Activated CD8-positive, alpha-beta T cell treated with anti-CD3 and anti-CD28 coated beads for 36 hours (primary cell): ENCODE results near the gene UGT1A3. TPM values are rescaled to one million over a fixed set of nuclear protein-coding genes. Genes with fewer than 3 reads are reported as not detected.

Source experiments
- ATAC-seq: fragments of 200-7000 bp; cut with Tn5 transposase; one replicate; pipeline ENCODE4 v1.10.0; 2021; ENCODE audit warnings: mild to moderate bottlenecking, moderate library complexity
- CTCF ChIA-PET: fragments of 350-600 bp; sonication (Branson Sonifier 250); formaldehyde crosslinking; loops from one replicate; lab custom pipeline; 2021; ENCODE audit warnings: antibody characterized with exemption; lab: Charles Lee
- POLR2A ChIA-PET: fragments of 350-600 bp; sonication (Branson Sonifier 250); formaldehyde crosslinking; loops from one replicate; lab custom pipeline; 2021; ENCODE audit warnings: antibody characterized with exemption; lab: Charles Lee
- DNase-seq: peaks from one replicate; pipeline ENCODE4 v3.0.0-alpha.2; 2020
- H3K27ac Mint-ChIP-seq: one replicate; pipeline ENCODE4 v1.8.0; 2021; ENCODE audit warnings: mild to moderate bottlenecking, mixed read lengths
- H3K27me3 Mint-ChIP-seq: one replicate; pipeline ENCODE4 v1.8.0; 2021; ENCODE audit warnings: mixed read lengths
- H3K36me3 Mint-ChIP-seq: one replicate; pipeline ENCODE4 v1.8.0; 2021; ENCODE audit warnings: low read depth, mixed read lengths
- H3K4me1 Mint-ChIP-seq: one replicate; pipeline ENCODE4 v1.8.0; 2021; ENCODE audit warnings: low read depth, mixed read lengths
- H3K4me3 Mint-ChIP-seq: one replicate; pipeline ENCODE4 v1.8.0; 2021; ENCODE audit warnings: mild to moderate bottlenecking, moderate library complexity, mixed read lengths
- H3K9me3 Mint-ChIP-seq: one replicate; pipeline ENCODE4 v1.8.0; 2021; ENCODE audit warnings: mixed read lengths
- intact Hi-C: fragments of 100-400 bp; cut with micrococcal nuclease; formaldehyde crosslinking; loops from one replicate; pipeline ENCODE4 v1.10.0; 2022
- total RNA-seq, 2 experiments: library from RNA; stranded (reverse); gene quantifications; one replicate each; pipeline ENCODE4 v1.2.3, GENCODE V29; 2021
- TF ChIP-seq, protein P1 (sequence below): fragments of 200-600 bp; IDR thresholded peaks from one replicate; pipeline ENCODE4 v1.8.0; 2022; ENCODE audit warnings: antibody characterized with exemption, mild to moderate bottlenecking

UGT1A3 gene
- total RNA-seq, 2 experiments from 2014 or later, result not detected

DNA sequence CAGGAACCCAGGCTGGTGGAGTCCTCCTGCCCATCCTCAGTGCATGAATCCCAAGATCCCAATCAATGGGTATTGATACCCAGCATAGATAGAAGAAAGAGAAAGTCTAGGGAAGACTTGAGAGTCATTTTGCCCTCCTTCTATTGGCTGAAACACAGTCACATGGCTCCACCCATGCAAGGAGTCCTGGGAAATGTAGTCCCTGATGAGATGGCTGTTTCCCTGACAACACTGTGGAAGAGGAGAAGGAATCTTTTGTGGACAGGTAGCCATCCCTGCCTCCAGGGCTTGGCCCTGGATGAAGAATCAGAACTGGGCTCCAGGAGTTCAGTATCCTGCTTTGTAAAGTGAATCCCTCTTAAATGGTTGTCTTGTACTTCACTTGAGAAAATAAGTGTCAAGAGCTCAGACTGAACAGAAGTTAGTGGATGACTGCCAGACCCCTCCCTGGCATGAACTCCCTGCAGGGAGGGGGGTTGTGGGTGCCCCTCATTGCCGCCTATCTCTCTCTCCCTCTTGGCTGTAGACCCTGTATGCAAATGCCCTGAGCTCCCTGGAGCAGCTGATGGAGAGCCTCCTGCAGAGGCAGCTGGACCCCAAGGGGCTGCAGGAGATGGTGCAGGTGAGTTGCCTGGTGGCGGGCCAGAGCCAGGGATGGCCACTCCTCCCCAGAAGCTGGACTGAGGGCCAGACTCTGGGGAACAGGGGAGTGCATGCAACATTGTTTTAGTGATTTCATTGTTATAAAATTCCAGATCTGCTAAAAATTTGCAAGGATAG is 85.4 kb downstream of the UGT1A3 start:
- Mint-ChIP-seq H3K36me3 (no peaks in the 10 kb centered on the region), H3K27me3 (peaks cover 3% of the 10 kb centered on the region), H3K9me3 (no peaks in the 10 kb centered on the region), H3K27ac (no peak overlapping the region), H3K4me1 (no peaks in the 10 kb centered on the region), H3K4me3 (no peak overlapping the region)
- ChIA-PET POLR2A (no interaction called here), CTCF (interaction anchor here (1.1 kb wide), 1 partner anchor 43 kb away, joined by 3 read pairs; no protein-coding TSS in a partner anchor)
- TF ChIP-seq, protein P1, sequence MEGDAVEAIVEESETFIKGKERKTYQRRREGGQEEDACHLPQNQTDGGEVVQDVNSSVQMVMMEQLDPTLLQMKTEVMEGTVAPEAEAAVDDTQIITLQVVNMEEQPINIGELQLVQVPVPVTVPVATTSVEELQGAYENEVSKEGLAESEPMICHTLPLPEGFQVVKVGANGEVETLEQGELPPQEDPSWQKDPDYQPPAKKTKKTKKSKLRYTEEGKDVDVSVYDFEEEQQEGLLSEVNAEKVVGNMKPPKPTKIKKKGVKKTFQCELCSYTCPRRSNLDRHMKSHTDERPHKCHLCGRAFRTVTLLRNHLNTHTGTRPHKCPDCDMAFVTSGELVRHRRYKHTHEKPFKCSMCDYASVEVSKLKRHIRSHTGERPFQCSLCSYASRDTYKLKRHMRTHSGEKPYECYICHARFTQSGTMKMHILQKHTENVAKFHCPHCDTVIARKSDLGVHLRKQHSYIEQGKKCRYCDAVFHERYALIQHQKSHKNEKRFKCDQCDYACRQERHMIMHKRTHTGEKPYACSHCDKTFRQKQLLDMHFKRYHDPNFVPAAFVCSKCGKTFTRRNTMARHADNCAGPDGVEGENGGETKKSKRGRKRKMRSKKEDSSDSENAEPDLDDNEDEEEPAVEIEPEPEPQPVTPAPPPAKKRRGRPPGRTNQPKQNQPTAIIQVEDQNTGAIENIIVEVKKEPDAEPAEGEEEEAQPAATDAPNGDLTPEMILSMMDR, result no peak
- no peak for DNase-seq
- ATAC-seq, result peak; percentile 45
- intact Hi-C loops, result no loop called here

DNA sequence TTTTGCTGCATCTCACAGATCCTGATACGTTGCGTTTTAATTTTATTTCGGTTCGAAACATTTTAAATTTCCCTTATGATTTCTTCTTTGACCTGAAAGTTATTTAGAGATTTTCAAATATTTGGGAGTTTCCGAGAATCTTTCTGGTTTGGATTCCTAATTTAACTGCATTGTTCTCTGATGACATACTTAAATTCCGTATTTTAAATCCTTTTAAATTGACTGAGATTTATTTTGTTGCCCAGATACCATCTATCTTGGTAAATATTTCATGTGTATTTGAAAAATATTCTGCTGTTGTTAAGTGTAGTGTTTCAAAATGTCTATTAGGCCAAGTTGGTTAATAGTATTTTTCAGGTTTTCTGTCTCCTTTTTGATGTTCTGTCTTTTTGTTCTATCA is 87.0 kb downstream of the UGT1A3 start:
- ChIA-PET POLR2A (no interaction called here), CTCF (no interaction called here)
- Mint-ChIP-seq H3K4me1 (no peaks in the 10 kb centered on the region), H3K36me3 (no peaks in the 10 kb centered on the region), H3K9me3 (no peaks in the 10 kb centered on the region), H3K4me3 (no peak overlapping the region), H3K27ac (no peak overlapping the region), H3K27me3 (peaks cover 1% of the 10 kb centered on the region)
- TF ChIP-seq, protein P1, result no peak
- intact Hi-C loops, result no loop called here
- no peak for DNase-seq
- no peak for ATAC-seq

DNA sequence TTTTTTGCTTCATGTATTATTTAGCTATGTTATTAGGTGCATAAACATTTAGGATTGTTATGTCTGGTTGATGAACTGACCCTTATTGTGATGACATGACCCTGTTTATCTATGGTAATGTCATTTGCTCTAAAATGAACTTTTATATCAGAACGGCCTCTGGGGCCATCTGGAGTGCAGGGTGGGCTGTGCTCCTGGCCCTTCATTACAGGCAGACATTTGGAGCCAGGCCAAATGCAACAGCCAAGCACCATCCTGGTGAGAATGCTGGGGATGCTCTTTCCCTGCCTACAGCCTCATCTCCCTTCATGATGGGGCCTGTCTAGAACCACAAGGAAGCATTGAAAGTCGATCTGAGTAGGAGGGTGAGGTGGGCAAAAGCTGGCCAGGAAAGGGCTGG is 87.5 kb downstream of the UGT1A3 start:
- no peak for ATAC-seq
- no peak overlapping the region for H3K27ac Mint-ChIP-seq
- no peaks in the 10 kb centered on the region for H3K9me3 Mint-ChIP-seq
- TF ChIP-seq, protein P1, result no peak
- intact Hi-C loops, result no loop called here
- ChIA-PET CTCF (no interaction called here), POLR2A (no interaction called here)
- H3K36me3 Mint-ChIP-seq, result no peaks in the 10 kb centered on the region
- no peak for DNase-seq
- H3K4me3 Mint-ChIP-seq, result no peak overlapping the region
- no peaks in the 10 kb centered on the region for H3K4me1 Mint-ChIP-seq
- peaks cover 1% of the 10 kb centered on the region for H3K27me3 Mint-ChIP-seq

DNA sequence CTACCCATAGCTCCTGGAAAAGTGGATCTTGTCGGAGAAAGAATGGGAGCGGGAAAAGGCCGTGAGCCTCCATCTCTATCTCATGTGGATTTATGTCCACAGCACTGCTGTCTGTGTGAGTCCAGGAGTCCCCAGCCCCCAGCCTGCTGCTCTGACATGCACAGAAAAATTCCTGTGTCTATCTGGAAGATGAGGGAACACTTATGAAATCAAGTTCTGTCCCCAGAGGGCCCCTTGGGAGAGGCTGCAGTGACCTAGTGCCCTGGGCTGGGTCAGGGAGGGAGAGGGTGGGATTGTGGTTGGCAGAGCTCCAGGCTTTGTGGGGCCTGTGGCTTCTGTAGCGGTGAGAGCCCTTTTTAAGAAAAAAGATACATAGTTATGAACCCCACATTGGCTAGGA is 87.9 kb downstream of the UGT1A3 start:
- TF ChIP-seq, protein P1, result no peak
- POLR2A ChIA-PET, result no interaction called here
- H3K4me1 Mint-ChIP-seq, result no peaks in the 10 kb centered on the region

DNA sequence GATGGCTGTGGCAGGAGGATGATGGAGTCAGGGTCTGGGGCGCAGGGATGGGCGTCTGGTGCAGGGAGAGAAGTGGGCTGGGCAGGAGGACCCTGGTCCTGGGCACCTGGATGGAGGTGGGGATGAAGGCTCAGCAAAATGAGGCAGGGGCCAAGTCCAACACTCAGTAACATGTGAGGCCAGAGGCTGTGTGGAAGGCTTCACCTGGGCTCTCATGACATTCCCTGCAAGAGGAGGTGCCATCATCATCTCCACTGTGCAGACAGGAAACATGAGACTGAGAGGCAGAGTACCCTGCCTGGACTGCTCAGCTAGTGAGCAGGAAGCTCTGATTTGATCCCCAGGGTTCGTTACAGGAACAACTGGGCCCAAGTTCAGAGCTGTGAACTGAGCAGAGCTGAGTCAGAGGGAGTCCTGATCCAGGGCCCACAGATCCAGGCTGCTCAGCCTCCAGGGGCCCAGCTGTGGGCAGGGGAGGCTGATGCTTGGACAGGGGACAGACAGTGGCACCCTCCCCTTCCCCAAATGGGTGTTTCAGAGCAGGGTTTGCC is 88.6 kb downstream of the UGT1A3 start:
- Mint-ChIP-seq H3K9me3 (no peaks in the 10 kb centered on the region), H3K4me1 (no peaks in the 10 kb centered on the region), H3K27me3 (peaks cover 1% of the 10 kb centered on the region), H3K4me3 (no peak overlapping the region), H3K36me3 (no peaks in the 10 kb centered on the region), H3K27ac (no peak overlapping the region)
- ATAC-seq (no peak), DNase-seq (no peak)
- TF ChIP-seq, protein P1, result no peak
- ChIA-PET CTCF (no interaction called here), POLR2A (no interaction called here)
- intact Hi-C loops, result no loop called here

More for the DNA sequence above, 87.9 kb downstream of the UGT1A3 start:
- H3K27me3 Mint-ChIP-seq, result peaks cover 1% of the 10 kb centered on the region
- no peak for DNase-seq
- intact Hi-C loops, result no loop called here
- H3K4me3 Mint-ChIP-seq, result no peak overlapping the region
- ATAC-seq, result no peak
- H3K9me3 Mint-ChIP-seq, result no peaks in the 10 kb centered on the region
- H3K27ac Mint-ChIP-seq, result no peak overlapping the region
- H3K36me3 Mint-ChIP-seq, result no peaks in the 10 kb centered on the region
- CTCF ChIA-PET, result no interaction called here
